DND-41 (cell line): ENCODE results near the gene PSMC6.

Experiments used
- EZH2 ChIP-seq: IDR thresholded peaks from 3 replicates; pipeline ENCODE4 v1.6.1; 2012; ENCODE audit warnings: borderline replicate concordance, low read depth, mild to moderate bottlenecking, moderate library complexity, low read length, inconsistent platforms; ENCODE audit not compliant: severe bottlenecking
- TF ChIP-seq, protein P1 (sequence below): IDR thresholded peaks from 2 replicates; pipeline ENCODE4 v1.5.1; 2012; ENCODE audit warnings: borderline replicate concordance, low read length, moderate library complexity, mild to moderate bottlenecking; ENCODE audit not compliant: poor library complexity, severe bottlenecking; ENCODE audit errors: extremely low read depth

DNA sequence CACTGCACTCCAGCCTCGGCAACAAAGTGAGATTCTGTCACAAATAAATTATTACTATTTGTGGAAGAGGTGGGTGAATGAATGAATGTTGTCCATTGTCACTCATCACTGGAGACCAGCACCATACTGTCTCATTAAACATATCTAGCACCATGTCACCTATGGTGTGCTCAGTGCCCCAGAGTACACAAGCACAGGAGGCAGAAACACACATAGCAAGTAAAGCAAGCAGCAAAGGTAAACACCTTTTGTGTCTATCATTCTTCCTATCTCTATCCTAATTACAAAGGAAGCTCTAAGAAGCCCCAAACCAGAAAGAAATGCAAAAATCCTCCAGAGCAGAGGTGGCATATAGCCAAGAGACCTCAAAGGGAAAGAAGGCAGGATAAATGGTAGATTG, 20.8 kb upstream of the PSMC6 start:
- TF ChIP-seq, protein P1, sequence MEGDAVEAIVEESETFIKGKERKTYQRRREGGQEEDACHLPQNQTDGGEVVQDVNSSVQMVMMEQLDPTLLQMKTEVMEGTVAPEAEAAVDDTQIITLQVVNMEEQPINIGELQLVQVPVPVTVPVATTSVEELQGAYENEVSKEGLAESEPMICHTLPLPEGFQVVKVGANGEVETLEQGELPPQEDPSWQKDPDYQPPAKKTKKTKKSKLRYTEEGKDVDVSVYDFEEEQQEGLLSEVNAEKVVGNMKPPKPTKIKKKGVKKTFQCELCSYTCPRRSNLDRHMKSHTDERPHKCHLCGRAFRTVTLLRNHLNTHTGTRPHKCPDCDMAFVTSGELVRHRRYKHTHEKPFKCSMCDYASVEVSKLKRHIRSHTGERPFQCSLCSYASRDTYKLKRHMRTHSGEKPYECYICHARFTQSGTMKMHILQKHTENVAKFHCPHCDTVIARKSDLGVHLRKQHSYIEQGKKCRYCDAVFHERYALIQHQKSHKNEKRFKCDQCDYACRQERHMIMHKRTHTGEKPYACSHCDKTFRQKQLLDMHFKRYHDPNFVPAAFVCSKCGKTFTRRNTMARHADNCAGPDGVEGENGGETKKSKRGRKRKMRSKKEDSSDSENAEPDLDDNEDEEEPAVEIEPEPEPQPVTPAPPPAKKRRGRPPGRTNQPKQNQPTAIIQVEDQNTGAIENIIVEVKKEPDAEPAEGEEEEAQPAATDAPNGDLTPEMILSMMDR, result no peak
- TF ChIP-seq EZH2, result no peak
